Stimulated activated CD4-positive, alpha-beta T cell treated with anti-CD3 and anti-CD28 coated beads, Interleukin-15, amount 100 ng/mL, for 24 hours (primary cell): Measurements from ENCODE around the gene TNS3.

Experiments
- DNase-seq: peaks from one replicate; pipeline ENCODE4 v3.0.0-alpha.2; 2020

Gene TNS3

GRCh38 chr7:47335557-47336471, 246.1 kb downstream of the TNS3 start:
- no peak for DNase-seq

GRCh38 chr7:47335071-47335470, 246.8 kb downstream of the TNS3 start:
- no peak for DNase-seq

GRCh38 chr7:47333959-47334358, 248.0 kb downstream of the TNS3 start:
- no peak for DNase-seq

- no peak for DNase-seq
Measured at GRCh38 chr7:47333554-47333887, 248.4 kb downstream of the TNS3 start.

DNA sequence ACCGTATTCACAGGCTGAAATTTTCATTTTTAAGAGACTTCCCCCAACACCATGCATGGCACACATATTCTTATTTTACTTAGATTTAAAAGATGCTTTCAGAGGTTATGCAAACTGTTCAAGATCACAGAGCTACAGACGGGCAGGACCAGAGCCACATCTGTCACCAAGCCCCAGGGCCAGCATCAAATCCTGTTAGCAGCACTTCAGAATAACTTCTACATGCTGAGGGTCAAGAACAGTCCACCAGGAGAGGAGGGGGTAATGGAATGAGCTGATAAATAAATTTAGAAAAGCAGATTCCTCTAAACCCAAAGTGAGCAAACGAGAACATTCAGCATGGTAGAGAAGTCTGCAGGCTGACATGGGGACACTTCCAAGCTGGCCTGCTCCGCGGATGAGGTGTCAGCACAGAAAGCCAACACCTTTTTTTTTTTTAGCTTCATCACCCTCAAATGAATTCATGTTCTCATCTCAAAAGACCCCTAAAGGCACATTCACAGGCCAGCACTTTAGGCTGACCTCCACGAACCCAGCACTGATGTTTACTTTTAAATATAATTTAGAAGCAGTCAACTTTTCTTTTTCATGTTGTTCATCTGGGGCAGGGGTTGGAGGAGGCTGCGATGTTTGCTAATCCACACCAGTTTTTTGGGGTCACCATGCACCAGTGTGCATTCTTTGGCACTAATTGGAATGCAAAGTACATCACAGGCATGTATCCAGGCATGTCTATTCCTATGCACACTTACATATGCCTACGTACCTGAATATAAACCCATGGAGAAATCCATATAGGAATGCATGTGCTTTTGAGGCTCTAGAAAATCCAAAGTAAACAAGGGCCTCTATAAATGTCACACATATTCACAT, 249.0 kb downstream of the TNS3 start:
- no peak for DNase-seq

DNA sequence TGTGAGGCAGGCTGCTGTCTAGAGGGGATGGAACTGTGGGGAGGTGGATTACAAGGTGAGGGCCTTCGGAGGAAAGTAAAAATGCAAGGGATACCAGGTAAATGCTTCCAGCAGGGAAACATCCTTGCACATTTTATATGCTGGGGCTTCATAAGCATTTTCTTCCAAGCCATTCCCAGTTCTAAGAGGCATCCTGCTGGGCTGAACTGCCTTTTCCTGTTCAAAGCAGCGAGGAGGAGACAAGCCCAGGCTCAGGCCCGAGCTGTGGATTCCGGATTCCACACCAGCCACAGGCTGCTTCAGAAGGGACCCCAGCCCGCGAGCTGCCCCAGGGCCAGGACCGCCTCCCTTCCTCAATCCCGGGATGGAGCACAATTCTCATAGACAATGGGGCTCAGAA, 249.7 kb downstream of the TNS3 start:
- DNase-seq, result no peak

DNA sequence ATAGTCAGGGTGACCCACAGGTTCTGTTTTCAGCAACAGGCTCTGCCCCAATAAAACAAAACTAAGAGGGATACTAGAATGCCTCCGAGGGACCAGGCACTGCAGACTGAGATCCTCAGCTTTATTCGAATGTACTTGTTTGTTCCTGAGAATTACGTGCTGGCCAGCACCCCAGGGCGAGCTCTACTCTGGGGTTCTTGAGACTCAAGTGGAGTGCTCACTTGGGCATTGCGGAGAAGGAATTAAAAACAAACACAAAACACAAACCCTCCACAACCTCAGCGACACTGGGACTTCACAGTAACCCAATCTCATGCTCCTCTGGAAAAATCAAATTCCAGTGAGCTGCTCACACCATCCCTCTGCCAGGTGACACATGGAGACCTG, 250.7 kb downstream of the TNS3 start:
- DNase-seq, result no peak

GRCh38 chr7:47330561-47331178, 251.2 kb downstream of the TNS3 start:
- DNase-seq, result no peak

GRCh38 chr7:47330026-47330425, 251.9 kb downstream of the TNS3 start:
- DNase-seq, result no peak

DNA sequence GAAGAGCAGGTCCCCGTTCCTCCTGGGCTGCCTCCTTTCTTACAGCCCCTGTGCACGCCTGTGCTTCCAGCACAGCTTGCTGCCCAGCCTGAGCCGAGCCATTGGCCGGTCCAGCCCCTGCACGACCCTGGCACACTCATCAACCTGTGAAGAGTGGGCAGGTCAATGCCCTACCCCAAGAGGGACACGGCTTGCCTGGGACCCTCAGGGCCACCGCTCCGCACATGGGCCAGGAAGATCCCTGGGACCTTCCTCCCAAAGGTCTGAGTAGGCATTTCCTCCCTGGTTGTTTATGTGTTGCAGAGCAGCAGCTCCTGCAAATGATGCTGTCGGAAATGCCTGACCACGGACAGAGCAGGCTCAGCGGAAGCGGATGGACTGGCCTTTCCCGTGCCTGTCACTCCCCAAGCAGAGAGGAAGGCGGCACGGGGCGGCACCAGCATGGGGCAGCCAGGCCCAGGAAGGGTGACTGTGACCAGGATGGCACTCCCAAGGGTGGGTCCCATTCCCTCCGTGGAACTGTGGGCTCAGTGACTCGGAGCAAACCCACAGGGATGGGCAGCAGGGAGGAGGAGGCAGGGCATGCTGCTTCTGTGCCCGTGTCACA, 252.5 kb downstream of the TNS3 start:
- DNase-seq, result no peak

GRCh38 chr7:47328392-47329319, 253.3 kb downstream of the TNS3 start:
- DNase-seq, result no peak

DNA sequence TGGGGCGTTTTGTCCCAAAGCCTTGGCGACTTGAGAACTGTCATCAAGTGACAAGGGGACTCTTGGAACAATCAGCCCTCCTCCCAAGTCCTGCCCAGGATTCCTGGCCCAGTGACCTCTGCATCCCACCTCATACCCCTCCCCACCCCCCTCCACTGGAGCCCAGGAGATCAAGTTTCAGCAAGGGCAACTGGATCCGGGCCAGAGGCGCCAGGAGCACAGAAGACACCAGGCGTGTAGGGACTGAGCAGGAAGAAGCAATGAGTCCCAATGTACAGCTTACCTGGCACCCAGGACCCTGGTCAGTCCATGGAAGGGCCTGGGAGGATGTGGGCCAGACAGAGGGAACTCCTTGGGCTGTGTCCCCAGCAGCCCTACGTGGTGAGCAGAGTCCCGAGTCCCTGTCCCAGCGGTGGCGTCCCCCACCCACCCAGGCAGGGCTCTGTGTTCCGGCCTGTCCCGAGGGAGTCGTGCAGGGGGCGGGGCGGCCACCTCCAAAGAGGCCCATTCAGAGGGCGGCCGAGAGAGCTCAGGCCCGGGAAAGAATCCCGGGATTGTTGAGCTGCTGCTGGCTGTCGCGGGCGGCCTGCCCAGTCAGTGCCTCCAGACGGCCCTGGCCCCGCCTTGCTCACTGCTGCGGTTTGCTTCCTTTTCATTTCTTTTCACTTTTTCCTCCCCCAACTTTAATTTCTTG, 254.1 kb downstream of the TNS3 start:
- no peak for DNase-seq

DNA sequence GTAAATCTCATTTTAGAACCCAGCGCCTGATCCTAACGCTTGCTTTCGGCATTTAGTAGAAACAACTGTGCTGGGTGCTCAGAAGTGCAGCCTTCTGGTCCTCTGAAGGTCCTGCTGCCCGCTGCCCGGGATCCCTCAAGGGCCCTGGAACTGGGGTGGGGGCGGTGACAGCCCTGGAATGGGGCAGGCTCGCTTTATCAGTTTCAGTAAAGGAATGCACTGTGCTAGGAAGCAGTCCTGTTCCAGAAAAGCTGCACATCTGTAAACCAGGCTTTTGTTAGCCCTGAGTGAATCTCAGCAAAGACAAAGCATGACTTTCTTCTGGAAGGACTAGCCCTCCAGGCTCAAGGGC, 254.6 kb downstream of the TNS3 start:
- no peak for DNase-seq

- DNase-seq, result no peak
Measured at GRCh38 chr7:47326808-47327207, 255.1 kb downstream of the TNS3 start.

- no peak for DNase-seq
Measured at GRCh38 chr7:47326220-47326619, 255.7 kb downstream of the TNS3 start.

DNA sequence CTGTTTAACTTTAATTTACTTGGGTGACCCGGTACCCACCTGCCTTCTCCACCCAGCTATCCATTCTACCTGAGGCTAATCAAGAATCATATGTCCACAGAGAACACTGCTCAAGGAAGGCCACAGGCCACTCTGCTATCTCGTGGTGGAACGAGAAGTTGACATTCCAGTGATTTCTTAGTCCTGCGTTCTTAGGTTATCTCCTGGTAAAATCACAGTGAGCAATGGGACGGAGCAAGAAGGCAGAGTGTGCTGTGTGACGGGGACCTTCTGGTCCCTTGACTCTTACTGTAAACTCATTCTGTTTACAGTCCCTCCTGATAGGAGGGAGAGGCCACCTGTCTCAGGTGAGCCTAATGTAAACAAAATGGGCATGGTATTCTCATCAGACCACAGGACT, 256.6 kb downstream of the TNS3 start:
- no peak for DNase-seq

DNA sequence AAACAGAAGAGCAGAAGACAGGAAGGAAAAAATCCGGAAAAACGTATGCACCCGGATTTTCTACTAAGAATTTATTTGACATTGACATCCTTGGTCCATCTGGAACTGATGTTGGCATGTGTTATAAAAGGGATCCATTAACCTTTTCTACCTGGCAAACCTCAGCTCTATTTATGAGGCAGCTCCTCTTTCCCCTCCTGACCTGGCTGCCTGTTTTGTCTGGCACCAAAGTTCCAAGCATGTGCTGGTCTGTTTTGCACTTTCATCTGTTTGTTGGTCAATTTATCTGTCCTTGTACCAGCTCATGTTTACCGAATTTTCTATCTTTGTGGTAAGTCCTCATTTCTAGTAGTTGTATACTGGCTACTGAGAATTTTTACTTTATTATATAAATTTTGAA, 258.0 kb downstream of the TNS3 start:
- no peak for DNase-seq

- no peak for DNase-seq
Measured at GRCh38 chr7:47322731-47323130, 259.2 kb downstream of the TNS3 start.

GRCh38 chr7:47320296-47320695, 261.6 kb downstream of the TNS3 start:
- DNase-seq, result no peak

DNA sequence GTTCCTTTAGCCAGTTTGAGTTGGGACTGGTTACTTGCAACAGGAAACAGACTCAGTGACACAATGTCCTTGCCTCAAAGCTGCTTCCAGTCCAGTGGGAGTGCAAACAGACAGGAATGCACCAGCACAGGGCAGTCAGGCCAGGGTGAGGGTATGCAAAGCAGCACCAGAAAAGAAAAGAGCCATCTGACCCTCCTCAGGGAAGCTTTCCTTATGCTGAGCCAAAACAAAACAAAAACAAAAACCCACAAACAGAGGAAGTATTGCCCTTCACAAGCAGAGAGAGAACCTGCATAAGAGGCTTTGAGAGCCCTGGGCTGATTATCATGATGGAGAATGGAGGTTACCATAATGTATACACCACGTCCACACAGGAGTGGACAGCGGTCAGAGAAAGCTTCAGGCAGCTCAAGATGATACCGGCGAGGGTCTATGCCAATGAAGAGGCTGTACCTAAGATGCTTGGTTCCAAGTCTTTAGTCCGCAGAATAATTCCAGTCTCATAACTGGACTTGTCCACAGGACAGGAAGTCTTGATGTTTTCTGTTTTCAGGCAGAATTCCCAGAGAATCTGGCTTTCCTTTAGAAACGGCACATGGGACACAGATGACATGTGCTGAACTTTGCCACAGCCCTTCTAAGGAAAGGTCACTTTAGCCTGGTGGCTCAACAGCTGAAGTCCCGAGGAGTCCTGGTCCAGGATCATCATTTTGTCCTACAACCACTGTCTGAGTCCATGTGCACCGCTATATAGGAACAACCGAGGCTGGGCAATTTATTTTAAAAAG, 263.3 kb downstream of the TNS3 start:
- no peak for DNase-seq

GRCh38 chr7:47317487-47317886, 264.4 kb downstream of the TNS3 start:
- DNase-seq, result no peak
